Omental fat pad (tissue), 4 donors: ENCODE measurements around the gene CSTB. TPM values are rescaled to one million over a fixed set of nuclear protein-coding genes. Genes with fewer than 3 reads are reported as not detected.

Experiments
- ATAC-seq: fragments of 150-250 bp; one replicate; pipeline ENCODE4 v1.9.1; 2016; ENCODE audit warnings: mild to moderate bottlenecking, moderate library complexity; ENCODE audit not compliant: low FRiP score
- DNase-seq: peaks from one replicate; pipeline ENCODE4 v3.0.0-alpha.2; 2019; ENCODE audit warnings: low spot score
- total RNA-seq, 4 donors: library from RNA; depleted of rRNA; stranded (reverse); fragments of >200 nt; gene quantifications; one replicate each; pipeline ENCODE4 v1.1.0, GENCODE V29; 2016
- TF ChIP-seq, protein P1 (sequence below), 3 donors: fragments of 450-650 bp; IDR thresholded peaks; one replicate each; pipeline ENCODE4 v1.5.1; 2016 to 2017; ENCODE audit warnings: antibody characterized with exemption in 3 of 3, mild to moderate bottlenecking in 3 of 3, moderate library complexity in 2 of 3

Gene CSTB
- total RNA-seq, 4 donors from 2014 or later, result 8.0 to 27.9 (median 17.7) TPM

DNA sequence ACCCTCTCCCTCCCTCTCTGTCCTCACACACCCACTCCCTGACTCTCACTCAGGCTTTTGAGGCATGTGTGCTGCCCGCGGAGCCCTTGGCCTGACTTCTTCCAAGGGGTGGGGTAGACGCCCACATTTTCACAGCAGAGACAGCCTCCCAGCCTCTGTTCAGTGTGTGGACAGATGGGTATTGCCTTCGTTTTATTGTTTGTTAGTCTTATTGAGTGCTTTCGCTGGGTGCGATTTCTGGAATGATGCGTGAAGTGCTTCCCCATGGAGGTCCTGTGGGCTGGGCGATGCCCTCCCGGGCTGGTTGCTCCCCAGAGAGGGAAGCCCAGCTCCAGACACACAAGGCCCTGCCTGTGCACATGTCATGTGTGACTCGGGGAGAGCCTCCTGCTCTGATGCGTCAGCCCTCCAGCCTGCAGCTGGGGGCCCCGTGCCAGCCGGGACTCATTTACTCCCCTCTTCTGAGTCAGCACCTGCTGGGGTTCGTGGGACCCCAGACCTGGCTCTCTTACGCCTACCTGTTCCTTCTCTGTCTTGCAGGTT lies 42.5 kb downstream of the CSTB start:
- no peak for DNase-seq
- peak; percentile 46 for ATAC-seq

DNA sequence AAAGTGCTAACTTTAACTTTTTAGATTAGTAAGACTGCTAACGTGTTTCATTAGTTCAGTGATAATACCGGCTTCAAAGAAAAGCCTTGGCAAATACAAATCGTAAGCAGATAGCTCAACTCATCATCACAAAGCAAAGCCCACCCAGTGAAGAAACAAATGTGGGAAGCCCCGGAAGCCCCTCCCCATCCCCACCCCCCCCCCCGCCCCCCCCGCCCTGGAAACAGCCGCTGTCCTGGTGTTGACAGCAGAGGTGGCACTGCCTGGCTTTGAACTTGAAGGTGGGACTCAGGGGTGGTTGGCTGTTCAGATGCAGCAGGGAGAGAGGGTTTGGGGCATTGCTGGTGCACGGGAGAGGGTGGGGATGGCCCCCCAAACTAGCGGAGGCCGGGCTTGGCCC lies 43.0 kb downstream of the CSTB start:
- TF ChIP-seq, protein P1, sequence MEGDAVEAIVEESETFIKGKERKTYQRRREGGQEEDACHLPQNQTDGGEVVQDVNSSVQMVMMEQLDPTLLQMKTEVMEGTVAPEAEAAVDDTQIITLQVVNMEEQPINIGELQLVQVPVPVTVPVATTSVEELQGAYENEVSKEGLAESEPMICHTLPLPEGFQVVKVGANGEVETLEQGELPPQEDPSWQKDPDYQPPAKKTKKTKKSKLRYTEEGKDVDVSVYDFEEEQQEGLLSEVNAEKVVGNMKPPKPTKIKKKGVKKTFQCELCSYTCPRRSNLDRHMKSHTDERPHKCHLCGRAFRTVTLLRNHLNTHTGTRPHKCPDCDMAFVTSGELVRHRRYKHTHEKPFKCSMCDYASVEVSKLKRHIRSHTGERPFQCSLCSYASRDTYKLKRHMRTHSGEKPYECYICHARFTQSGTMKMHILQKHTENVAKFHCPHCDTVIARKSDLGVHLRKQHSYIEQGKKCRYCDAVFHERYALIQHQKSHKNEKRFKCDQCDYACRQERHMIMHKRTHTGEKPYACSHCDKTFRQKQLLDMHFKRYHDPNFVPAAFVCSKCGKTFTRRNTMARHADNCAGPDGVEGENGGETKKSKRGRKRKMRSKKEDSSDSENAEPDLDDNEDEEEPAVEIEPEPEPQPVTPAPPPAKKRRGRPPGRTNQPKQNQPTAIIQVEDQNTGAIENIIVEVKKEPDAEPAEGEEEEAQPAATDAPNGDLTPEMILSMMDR (IDR thresholded peaks at IDR 0.05), result no peak
- ATAC-seq (no peak), DNase-seq (no peak)

More for the DNA sequence above, 42.5 kb downstream of the CSTB start:
- TF ChIP-seq, protein P1 (IDR thresholded peaks at IDR 0.05), result no peak

DNA sequence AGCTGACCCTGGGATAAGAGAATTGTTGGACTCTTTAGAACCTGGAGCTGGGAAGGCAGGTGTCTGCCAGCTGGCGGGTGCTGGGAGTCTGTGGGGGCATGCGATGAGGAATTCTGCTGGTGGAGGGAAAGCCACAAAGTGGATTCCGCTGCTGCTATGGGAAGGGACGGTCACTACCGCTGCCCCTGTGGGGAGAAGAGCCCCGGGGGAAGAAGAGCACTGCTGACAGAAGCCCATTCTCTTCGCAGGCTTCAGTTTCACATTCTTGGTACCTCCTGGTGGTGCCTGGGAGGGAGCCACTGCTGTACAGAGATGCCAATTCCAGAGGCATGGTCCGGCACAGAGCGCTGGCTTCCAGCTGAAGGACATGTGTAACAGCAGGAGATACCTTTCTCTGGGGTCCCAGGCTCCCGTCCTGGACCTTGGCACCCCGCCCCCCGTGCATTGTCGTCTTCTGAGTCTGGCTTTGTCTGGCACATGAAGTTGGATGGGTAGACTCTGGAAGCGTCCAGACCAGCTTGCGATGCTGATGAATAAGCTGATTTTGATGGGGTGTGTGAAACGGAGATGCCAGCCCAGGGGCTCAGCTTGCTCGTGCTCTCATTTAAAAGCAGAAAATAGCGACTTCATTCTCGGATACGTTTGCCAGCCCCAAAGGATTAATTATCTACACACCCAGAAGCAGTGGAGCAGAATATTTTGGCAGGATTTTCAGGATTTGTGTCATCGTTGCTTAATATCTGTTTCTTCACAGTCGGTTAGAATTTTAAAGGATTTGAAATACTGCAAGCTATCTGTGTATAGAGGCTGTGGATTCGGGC lies 44.0 kb downstream of the CSTB start:
- no peak for ATAC-seq
- DNase-seq, result no peak
- TF ChIP-seq, protein P1 (IDR thresholded peaks at IDR 0.05), result no peak

DNA sequence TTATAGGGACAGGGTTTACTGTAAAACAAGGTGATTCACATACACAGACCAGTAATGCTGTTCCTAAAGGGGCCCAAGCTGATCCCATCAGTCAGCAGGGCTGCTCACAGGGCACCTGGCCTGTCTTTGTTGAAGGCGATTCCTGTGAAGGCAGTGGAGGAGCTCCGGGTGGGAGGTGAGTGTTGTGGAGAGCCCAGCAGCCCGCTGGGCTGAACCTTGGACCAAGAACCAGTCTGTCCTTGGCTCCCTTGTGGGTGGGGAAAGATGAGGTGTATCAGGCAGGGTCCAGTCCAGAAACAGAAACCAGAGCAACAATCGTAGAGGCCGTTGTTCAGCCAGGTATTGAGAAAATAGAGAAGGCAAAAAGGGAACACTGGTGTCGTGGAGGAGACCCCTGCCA lies 44.6 kb downstream of the CSTB start:
- no peak for ATAC-seq
- no peak for DNase-seq
- TF ChIP-seq, protein P1 (IDR thresholded peaks at IDR 0.05), result no peak

DNA sequence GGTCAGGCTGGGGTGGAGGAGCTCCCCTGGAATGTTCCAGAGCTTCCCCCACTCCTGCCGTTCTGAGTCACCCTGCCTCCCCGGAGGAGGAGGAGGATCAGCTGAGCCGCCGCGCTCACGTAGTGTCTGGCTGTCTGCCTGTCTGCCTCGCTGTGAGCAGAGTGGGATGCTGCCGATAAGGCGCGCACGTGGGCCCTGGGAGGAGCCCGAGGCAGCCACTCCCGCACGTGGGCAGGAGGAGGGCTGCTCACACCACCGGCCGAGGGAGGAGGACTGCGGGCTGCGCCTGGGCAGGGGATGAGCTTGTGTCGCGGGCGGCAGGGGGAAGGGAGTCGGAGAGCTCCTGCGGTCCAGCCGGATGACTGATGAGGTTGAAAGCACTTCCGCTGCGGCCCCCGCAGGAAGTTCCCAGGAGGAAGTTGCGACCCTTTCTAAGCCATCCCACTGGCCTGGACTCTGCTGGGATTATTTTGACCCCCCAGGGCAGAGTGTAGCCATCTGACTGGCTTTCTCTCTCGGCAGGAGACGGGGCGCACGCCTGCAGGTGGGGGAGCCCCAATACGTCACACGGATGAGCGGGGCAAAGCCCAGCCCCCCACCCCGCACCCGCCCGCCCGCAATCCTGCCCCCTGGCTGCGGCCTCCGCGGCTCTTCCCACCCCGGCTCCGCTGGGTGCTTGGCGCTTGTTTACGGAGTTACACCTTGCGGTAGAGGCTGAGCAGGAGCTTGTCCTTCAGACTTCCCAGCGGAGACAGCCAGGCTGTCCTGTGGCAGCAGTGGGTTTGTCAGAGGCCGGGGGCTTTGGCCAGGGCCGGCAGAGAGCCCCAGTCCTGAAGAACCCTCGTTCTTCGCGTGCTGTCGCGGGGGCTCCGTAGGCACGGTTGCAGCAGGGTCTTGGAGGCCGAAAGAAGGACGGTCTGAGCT lies 47.4 kb downstream of the CSTB start:
- DNase-seq (peak; percentile 88), ATAC-seq (peak; percentile 83)
- TF ChIP-seq, protein P1 (IDR thresholded peaks at IDR 0.05), result no peak

DNA sequence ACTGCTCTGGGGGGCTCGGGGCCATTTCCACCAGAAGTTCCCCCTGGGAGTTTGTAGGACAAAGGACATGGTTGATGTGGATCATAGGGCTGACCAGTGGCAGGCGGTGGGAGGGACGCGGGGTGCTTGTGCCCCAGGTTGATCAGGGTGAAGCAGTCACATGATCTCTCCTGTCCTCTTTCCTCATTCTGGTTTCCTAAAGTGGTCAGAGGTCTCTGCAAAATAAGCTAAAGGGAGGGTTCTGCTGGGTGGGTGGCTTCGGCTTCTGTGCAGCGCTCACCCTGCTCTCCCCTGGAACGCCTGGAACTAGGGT lies 48.0 kb downstream of the CSTB start:
- DNase-seq (no peak), ATAC-seq (peak; percentile 9)
- TF ChIP-seq, protein P1 (IDR thresholded peaks at IDR 0.05), result no peak
